Erythroblast (primary cell): Measurements from ENCODE around the gene IMPG1.
A peak's percentile ranks its signal among the peaks of the same experiment; 100 is the strongest.
"Not testable (repeated sequence)": the region's sequence is repeated elsewhere in the genome, so short reads cannot be mapped to it uniquely, and the experiment has no call there.

Experiments
- DNase-seq, 2 experiments: peaks; one replicate each; lab custom pipeline; 2025; lab: John Stamatoyannopoulos, UW
- GATA1 ChIP-seq: IDR thresholded peaks from 2 replicates; pipeline ENCODE4 v1.6.1; 2011; ENCODE audit warnings: low read depth, mild to moderate bottlenecking, control low read depth, low read length, moderate library complexity
- POLR2A ChIP-seq: IDR thresholded peaks from 2 replicates; pipeline ENCODE4 v1.6.1; 2011; ENCODE audit warnings: mild to moderate bottlenecking, low read length

Gene IMPG1

GRCh38 chr6:75936682-75937081, 135.8 kb downstream of the IMPG1 start:
- TF ChIP-seq GATA1 (no peak), POLR2A (no peak)
- no peak for DNase-seq

GRCh38 chr6:75935473-75935793, 137.0 kb downstream of the IMPG1 start:
- TF ChIP-seq POLR2A = no peak
- no peak for TF ChIP-seq GATA1
- DNase-seq = no peak

GRCh38 chr6:75934643-75935472, 137.6 kb downstream of the IMPG1 start:
- no peak for TF ChIP-seq GATA1
- TF ChIP-seq POLR2A = no peak
- DNase-seq = peak; percentile 48 to 60

- TF ChIP-seq POLR2A = no peak
- DNase-seq = peak in 1 of 2 experiments; percentile 5
Measured at GRCh38 chr6:75933387-75933975, 139.0 kb downstream of the IMPG1 start.

GRCh38 chr6:75932067-75932466, 140.4 kb downstream of the IMPG1 start:
- peak; percentile 12 to 34 for DNase-seq
- no peak for TF ChIP-seq POLR2A
- no peak for TF ChIP-seq GATA1

- no peak for DNase-seq
- no peak for TF ChIP-seq POLR2A
- TF ChIP-seq GATA1 = no peak
Measured at GRCh38 chr6:75931011-75931680, 141.3 kb downstream of the IMPG1 start.

GRCh38 chr6:75926293-75927168, 145.9 kb downstream of the IMPG1 start:
- no peak for DNase-seq
- TF ChIP-seq POLR2A (no peak), GATA1 (no peak)

GRCh38 chr6:75922226-75922625, 150.2 kb downstream of the IMPG1 start:
- no peak for DNase-seq
- TF ChIP-seq GATA1 (no peak), POLR2A (no peak)

- no peak for DNase-seq
- TF ChIP-seq GATA1 (no peak), POLR2A (no peak)
Measured at GRCh38 chr6:75913040-75913439, 159.4 kb downstream of the IMPG1 start.

GRCh38 chr6:75907444-75907843, 165.0 kb downstream of the IMPG1 start:
- no peak for DNase-seq
- TF ChIP-seq GATA1 (no peak), POLR2A (no peak)

GRCh38 chr6:75906871-75907270, 165.6 kb downstream of the IMPG1 start:
- no peak for TF ChIP-seq GATA1
- no peak for TF ChIP-seq POLR2A
- no peak for DNase-seq

GRCh38 chr6:75905129-75905528, 167.3 kb downstream of the IMPG1 start:
- DNase-seq = not testable (repeated sequence)

- DNase-seq = not testable (repeated sequence)
Measured at GRCh38 chr6:75900216-75900615, 172.2 kb downstream of the IMPG1 start.

- no peak for DNase-seq
- no peak for TF ChIP-seq POLR2A
- no peak for TF ChIP-seq GATA1
Measured at GRCh38 chr6:75896526-75896925, 175.9 kb downstream of the IMPG1 start.
